Measurements from ENCODE around the gene FKBP4.
A peak's percentile ranks its signal among the peaks of the same experiment; 100 is the strongest.

Gene FKBP4

GRCh38 chr12:2776129-2776806 lies 18.5 kb upstream of the FKBP4 start:
- FAIRE-seq (no peak), DNase-seq (ENCODE audit: low spot score) (no peak)

- DNase-seq (ENCODE audit: low spot score) (no peak), FAIRE-seq (peak; percentile 87)
Measured at GRCh38 chr12:2779281-2779680, 15.5 kb upstream of the FKBP4 start.

DNA sequence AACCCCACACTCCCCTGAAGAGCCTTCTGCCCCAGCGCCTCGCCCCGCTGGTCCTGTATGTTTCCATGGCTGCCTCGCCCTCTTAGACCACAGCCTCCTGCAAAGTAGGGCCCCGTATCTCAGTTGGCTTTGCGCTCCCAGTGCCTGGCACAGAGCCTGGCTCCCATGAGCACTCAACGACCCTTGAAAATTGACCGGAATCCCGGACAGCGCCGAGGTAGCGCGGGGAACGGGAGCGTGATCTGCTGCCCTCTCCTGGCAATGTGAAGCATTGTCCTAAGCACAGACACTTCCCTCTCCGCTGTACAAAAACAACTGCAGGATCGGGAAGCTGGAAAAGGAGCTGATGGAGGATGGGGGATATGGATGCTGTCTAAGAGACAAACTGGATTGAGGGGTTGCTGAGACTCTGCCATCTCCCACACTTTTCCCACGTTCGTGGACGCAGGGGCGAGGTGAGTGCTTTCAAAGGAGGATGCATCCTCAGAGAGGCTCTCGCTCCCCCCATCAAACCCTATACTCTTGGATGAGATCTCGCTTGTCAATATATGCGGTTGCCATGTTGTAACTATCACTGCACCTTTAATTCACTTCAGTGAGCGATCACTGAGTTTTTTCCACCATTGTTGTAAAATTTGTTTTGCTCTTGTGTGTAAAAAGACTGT lies 10.7 kb upstream of the FKBP4 start:
- peak; percentile 99 for FAIRE-seq
- DNase-seq (ENCODE audit: low spot score): peak; percentile 90

- DNase-seq (ENCODE audit: low spot score): no peak
- FAIRE-seq: peak; percentile 84
Measured at GRCh38 chr12:2785017-2785416, 9.8 kb upstream of the FKBP4 start.

DNA sequence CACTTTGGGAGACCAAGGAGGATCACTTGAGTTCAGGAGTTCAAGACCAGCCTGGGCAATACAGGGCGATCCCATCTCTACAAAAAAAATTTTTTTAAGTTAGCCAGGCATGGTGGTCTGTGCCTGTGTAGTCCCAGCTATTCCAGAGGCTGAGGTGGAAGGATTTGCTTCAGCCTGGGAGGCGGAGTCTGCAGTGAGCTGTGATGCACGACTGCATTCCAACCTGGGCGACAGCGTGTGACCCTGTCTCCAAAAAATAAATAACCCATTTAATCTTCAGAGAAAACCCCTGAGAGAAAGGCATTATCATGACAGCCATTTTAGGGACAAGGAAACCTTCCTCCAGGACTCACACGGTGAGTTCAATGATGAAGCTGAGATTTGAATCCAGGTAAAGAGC lies 3.7 kb upstream of the FKBP4 start:
- FAIRE-seq (no peak), DNase-seq (ENCODE audit: low spot score) (no peak)

DNA sequence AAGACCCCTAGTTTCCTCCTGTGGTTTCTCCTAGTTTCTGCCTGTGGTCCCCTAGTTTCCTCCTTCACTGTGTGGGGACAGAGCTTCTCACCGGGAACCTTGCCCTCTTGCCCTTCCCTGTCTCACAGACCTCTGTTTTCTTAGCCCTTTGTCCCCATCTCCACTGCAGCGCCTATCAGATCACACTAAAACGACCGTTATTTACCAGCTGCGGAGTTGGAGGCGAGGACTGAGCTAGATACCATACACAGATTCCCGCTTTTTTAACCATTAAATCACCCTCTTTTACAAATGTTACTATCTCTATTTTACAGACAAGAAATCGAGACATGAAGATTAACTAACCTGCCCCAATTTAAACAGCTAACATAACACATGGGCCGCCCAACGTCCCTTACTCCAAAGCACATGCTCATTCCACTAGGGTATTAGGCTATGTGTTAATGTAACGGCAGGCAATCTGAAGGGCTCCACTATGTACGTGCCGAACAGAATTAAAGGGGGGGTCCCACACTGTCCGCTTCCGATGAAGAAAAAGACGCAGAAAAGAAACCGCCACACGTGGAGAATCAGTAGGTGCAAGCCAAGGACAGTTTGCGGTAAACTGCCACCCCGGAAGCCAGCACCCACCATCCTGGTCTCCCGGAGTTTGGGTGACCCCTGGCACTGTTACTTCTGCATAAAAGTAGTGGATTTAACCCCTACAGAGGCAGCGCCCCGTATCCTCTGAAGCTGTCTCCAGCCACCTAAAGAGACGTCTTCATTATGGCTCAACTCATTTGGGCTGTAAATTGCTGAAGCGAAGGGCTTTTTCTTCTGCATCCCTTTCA lies 1.9 kb upstream of the FKBP4 start:
- FAIRE-seq (no peak), DNase-seq (ENCODE audit: low spot score) (no peak)

- no peak for FAIRE-seq
- DNase-seq (ENCODE audit: low spot score): no peak
Measured at GRCh38 chr12:2793561-2793960, 1.2 kb upstream of the FKBP4 start.

GRCh38 chr12:2794191-2794735 lies 507 bp upstream of the FKBP4 start:
- no peak for DNase-seq (ENCODE audit: low spot score)
- FAIRE-seq: peak; percentile 53

- DNase-seq (ENCODE audit: low spot score) (peak; percentile 96), FAIRE-seq (peak; percentile 56)
Measured at GRCh38 chr12:2795291-2796186, 769 bp downstream of the FKBP4 start.

GRCh38 chr12:2796187-2796666 lies 1.5 kb downstream of the FKBP4 start:
- no peak for FAIRE-seq
- peak; percentile 50 for DNase-seq (ENCODE audit: low spot score)

GRCh38 chr12:2797721-2798418 lies 3.1 kb downstream of the FKBP4 start:
- DNase-seq (ENCODE audit: low spot score) (no peak), FAIRE-seq (no peak)

DNA sequence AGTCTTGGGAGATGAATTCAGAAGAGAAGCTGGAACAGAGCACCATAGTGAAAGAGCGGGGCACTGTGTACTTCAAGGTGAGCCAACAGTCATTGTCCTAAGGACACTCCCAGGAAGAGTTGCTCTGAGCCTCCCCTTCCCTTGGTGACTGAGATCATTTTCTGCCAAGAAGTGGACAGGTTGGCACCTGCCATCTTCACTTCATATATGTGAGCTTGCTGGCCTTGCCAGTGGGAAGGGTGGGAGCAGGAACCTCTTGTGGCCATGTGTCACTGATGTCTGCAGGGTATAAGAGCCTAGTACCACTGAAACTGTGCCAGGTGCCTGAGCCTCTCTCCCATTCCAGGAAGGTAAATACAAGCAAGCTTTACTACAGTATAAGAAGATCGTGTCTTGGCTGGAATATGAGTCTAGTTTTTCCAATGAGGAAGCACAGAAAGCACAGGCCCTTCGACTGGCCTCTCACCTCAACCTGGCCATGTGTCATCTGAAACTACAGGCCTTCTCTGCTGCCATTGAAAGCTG lies 5.3 kb downstream of the FKBP4 start:
- DNase-seq (ENCODE audit: low spot score): no peak
- FAIRE-seq: no peak

GRCh38 chr12:2801044-2801783 lies 6.4 kb downstream of the FKBP4 start:
- no peak for FAIRE-seq
- no peak for DNase-seq (ENCODE audit: low spot score)

DNA sequence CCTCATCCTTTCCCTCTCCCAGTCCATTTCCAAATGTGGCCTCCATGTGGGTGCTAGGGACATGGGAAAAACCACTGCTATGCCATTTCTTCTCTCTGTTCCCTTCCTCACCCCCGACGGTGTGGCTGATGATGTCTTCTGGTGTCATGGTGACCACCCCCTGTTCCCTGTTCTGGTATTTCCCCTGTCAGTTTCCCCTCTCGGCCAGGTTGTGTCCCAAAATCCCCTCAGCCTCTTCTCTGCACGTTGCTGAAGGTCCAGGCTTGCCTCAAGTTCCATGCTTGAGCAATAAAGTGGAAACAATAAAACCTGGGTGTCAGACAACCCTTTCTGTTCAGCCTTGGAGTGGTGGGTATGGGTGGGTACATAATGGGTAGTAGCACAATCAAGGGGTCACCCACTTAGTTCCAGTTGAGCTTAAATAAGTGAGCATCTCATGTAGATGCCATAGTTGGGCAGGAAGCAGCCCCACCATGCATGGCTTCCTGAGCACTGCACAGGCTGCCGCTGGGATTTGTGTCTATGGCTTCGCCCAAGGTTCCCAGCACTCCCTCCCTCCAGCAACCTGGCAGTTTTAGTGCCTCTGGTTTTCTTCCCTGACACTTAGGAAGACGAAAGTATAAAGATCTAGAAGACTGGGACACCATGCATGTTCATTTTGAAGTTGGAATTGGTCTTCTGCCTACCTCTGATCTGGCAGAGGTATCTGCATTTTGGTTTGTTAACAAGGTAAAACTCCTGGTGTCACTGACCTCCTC lies 9.0 kb downstream of the FKBP4 start:
- no peak for DNase-seq (ENCODE audit: low spot score)
- no peak for FAIRE-seq

- FAIRE-seq (peak; percentile 23), DNase-seq (ENCODE audit: low spot score) (no peak)
Measured at GRCh38 chr12:2804393-2805142, 9.8 kb downstream of the FKBP4 start.

DNA sequence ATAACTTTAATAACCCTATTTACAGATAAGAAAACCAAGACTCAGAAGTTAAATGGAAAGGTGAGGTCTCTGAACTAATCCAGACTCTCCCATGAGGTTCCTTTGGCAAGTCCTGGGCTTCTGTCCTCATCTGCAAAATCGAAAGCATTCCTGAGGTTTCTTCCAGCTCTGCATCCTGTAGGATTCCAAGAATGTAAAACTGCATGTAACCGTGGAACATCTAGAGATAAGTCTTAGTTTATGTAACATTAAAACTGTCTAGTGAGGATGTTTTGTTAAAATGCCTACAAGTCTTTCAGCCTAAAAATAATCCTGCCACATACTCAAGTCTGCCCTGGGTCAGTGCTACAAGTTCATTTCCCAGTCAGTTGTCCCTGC lies 10.4 kb downstream of the FKBP4 start:
- DNase-seq (ENCODE audit: low spot score): no peak
- FAIRE-seq: no peak

- DNase-seq (ENCODE audit: low spot score) (no peak), FAIRE-seq (no peak)
Measured at GRCh38 chr12:2806700-2807099, 11.9 kb downstream of the FKBP4 start.

DNA sequence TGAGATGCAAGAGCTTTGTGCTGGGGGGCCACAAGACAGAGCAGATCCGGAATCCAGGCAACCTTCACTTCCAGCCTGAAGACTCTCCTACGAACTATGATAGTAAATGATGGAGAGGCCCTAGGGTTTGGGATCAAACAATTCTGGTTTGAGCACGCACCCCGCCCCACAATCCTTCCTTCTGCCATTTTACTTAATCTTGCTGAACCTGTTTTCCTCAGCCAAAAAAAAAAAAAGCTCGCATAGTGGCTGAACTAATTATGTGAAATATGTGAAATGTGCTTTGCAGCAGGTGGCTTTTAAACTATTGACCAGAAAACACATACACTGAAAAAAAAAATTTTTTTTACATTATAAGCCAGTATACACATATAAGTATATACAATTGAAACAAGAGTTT lies 17.0 kb downstream of the FKBP4 start:
- FAIRE-seq: no peak
- DNase-seq (ENCODE audit: low spot score): no peak

Measured in urothelium cell line (cell line).